K562 (cell line): ENCODE measurements around the gene COA7.

Source experiments
- ATF1 ChIP-seq, 2 experiments: fragments of 450-650 bp in 1 of 2; IDR thresholded peaks; 2 replicates each; pipeline ENCODE4 v1.6.1; 2016; ENCODE audit warnings: missing compliant biosample characterization in 1 of 2, missing genetic modification characterization in 1 of 2
- ATF2 ChIP-seq: sonication (generic); formaldehyde crosslinking; IDR thresholded peaks from 2 replicates; pipeline ENCODE4 v1.8.1; 2022; ENCODE audit warnings: missing genetic modification reagents
- CHD7 ChIP-seq: fragments of 200-600 bp; sonication (generic); IDR thresholded peaks from one replicate; pipeline ENCODE4 v1.6.1; 2012; ENCODE audit warnings: mild to moderate bottlenecking, low read depth, low read length, inconsistent platforms
- CTCF ChIP-seq, 3 experiments: IDR thresholded peaks in 2 of 3; conservative IDR thresholded peaks in 1 of 3; 2 replicates each; pipeline ENCODE4 v1.5.1; 2011 to 2012; ENCODE audit warnings: low read length in 3 of 3, mild to moderate bottlenecking in 3 of 3, control low read depth in 2 of 3, improper control_type of control experiment in 1 of 3, inconsistent platforms in 1 of 3, low read depth in 1 of 3, mixed read lengths in 1 of 3, moderate library complexity in 1 of 3; ENCODE audit not compliant: insufficient read depth in 2 of 3
- FOSL1 ChIP-seq: fragments of 200-800 bp; sonication (Bioruptor generic); conservative IDR thresholded peaks from 2 replicates; pipeline ENCODE4 v1.6.1; 2016; ENCODE audit warnings: missing genetic modification characterization, missing compliant biosample characterization
- KLF6 ChIP-seq: fragments of 250-450 bp; sonication (Bioruptor Pico); IDR thresholded peaks from 2 replicates; pipeline ENCODE4 v1.4.0; 2020; ENCODE audit warnings: mild to moderate bottlenecking, moderate library complexity, borderline replicate concordance
- POLR2AphosphoS5 ChIP-seq: IDR thresholded peaks from 2 replicates; pipeline ENCODE4 v1.6.1; 2011; ENCODE audit warnings: mild to moderate bottlenecking, low read depth, low read length, moderate library complexity; ENCODE audit not compliant: control insufficient read depth, insufficient read depth
- POLR2B ChIP-seq: fragments of 450-650 bp; IDR thresholded peaks from 2 replicates; pipeline ENCODE4 v1.6.1; 2018; ENCODE audit warnings: low read depth; ENCODE audit not compliant: partially characterized antibody
- SP1 ChIP-seq: sonication (generic); formaldehyde crosslinking; IDR thresholded peaks from 2 replicates; pipeline ENCODE4 v1.8.1; 2022; ENCODE audit warnings: mild to moderate bottlenecking, missing genetic modification reagents
- TAF1 ChIP-seq: IDR thresholded peaks from 2 replicates; pipeline ENCODE4 v1.6.1; 2011; ENCODE audit warnings: mild to moderate bottlenecking, low read length, moderate library complexity; ENCODE audit not compliant: insufficient read depth, control insufficient read depth, severe bottlenecking; ENCODE audit errors: extremely low read depth
- TARDBP ChIP-seq: fragments of 450-650 bp; IDR thresholded peaks from 2 replicates; pipeline ENCODE4 v1.6.1; 2016
- ZNF766 ChIP-seq: fragments of 200-800 bp; sonication (Bioruptor generic); conservative IDR thresholded peaks from 2 replicates; pipeline ENCODE4 v1.6.1; 2016; ENCODE audit warnings: missing genetic modification characterization, missing compliant biosample characterization

DNA sequence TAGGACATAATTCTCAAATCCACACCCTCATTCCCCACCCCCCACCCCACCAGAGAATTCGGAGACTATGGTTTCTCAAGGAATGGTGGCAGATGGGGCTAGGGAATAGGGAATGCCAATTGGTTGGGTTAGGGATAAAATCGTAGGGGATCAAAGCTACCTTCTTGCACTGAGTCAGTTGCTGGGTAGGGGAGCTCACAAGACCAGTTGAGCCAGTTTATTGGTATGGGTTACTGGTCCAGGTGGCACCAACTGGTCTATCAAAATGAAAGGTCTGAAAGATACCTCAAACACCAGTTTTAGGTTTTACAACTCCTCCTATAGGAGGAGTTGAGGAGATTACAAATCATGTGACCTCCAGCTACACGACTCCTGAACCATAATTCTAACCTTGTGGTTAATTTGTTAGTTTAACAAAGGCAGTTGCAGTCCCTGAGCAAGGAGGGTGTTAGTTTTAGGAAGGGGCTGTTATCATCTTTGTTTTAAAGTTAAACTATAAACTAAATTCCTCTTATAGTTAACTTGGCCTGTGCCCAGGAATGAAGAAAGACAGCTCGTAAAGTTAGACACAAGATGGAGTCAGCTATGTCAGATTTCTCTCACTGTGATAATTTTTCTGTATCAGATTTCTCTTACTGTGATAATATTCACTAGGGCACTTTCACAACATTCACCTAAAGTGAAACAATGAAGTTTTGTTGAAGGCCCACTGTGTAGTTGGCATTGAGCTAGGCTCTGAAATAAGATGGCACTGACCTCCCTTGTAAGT is 62.6 kb downstream of the COA7 start:
- TF ChIP-seq ATF2 (no peak), CTCF (IDR thresholded peaks at IDR 0.05 in 2 of 3, conservative IDR thresholded peaks at IDR 0.05 in 1 of 3; ENCODE audit: insufficient read depth in 2 of 3, low read depth in 1 of 3, low read length in 3 of 3) (no peak), ZNF766 (CRISPR knock-in tag) (peak; percentile 63), ATF1 (CRISPR knock-in tag; IDR thresholded peaks at IDR 0.05) (no peak), ATF1 (tag; IDR thresholded peaks at IDR 0.05) (no peak), TAF1 (no peak), POLR2B (no peak), CHD7 (no peak), SP1 (CRISPR knock-in tag) (no peak), TARDBP (no peak), POLR2AphosphoS5 (no peak), KLF6 (CRISPR knock-in tag) (peak; percentile 72; the same call in 1 of the 2 replicates), FOSL1 (tag) (no peak)
